D721Med (cell line): Measurements from ENCODE around the gene TBC1D5.
"Not testable (repeated sequence)": the region's sequence is repeated elsewhere in the genome, so short reads cannot be mapped to it uniquely, and the experiment has no call there.

Experiments used
- DNase-seq: peaks from one replicate; pipeline ENCODE4 v3.0.0; 2011; ENCODE audit warnings: low spot score; ENCODE audit not compliant: insufficient read length
- FAIRE-seq: peaks from 2 replicates; lab custom pipeline; 2011; peaks lifted over from hg19 to GRCh38; lab: Jason Lieb, UNC
- TF ChIP-seq, protein P1 (sequence below): IDR thresholded peaks from 2 replicates; pipeline ENCODE4 v1.5.1; 2012; ENCODE audit warnings: mild to moderate bottlenecking, control low read depth; ENCODE audit not compliant: insufficient read depth; ENCODE audit errors: missing control alignments

TBC1D5 gene

DNA sequence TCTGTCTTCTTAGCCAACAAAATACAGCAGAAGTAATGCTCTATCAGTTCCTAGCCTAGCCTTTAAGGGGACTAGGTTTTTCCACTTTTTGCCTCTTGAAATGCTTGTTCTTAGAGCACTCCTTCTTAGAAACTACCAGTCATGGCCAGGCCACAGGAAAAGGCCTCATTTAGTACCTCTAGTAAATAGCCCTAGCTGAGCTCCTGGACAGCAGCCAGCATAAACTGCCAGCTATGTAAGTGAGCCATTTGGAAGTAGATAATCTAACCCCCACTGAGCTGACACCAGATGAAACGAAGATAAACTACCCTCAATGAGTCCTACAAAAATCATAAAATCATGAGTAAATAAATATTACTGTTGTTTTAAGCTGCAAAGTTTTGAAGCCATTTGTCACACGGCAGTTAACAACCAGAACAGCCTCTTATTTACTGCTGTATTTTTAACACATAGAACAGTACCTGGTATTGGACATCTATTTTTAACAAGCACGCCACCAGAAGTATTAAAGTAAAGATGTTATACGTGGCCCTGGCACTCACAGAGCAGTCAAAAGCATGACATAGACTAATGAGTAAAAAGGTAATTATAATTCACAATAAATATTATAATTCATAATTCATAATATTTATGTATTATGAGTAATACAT is 12.0 kb downstream of the TBC1D5 start:
- DNase-seq (no peak), FAIRE-seq (no peak)
- TF ChIP-seq, protein P1, sequence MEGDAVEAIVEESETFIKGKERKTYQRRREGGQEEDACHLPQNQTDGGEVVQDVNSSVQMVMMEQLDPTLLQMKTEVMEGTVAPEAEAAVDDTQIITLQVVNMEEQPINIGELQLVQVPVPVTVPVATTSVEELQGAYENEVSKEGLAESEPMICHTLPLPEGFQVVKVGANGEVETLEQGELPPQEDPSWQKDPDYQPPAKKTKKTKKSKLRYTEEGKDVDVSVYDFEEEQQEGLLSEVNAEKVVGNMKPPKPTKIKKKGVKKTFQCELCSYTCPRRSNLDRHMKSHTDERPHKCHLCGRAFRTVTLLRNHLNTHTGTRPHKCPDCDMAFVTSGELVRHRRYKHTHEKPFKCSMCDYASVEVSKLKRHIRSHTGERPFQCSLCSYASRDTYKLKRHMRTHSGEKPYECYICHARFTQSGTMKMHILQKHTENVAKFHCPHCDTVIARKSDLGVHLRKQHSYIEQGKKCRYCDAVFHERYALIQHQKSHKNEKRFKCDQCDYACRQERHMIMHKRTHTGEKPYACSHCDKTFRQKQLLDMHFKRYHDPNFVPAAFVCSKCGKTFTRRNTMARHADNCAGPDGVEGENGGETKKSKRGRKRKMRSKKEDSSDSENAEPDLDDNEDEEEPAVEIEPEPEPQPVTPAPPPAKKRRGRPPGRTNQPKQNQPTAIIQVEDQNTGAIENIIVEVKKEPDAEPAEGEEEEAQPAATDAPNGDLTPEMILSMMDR = no peak

- TF ChIP-seq, protein P1 = no peak
- no peak for FAIRE-seq
- no peak for DNase-seq
These were observed 16.1 kb downstream of the TBC1D5 start for GRCh38 chr3:17726313-17726712.

DNA sequence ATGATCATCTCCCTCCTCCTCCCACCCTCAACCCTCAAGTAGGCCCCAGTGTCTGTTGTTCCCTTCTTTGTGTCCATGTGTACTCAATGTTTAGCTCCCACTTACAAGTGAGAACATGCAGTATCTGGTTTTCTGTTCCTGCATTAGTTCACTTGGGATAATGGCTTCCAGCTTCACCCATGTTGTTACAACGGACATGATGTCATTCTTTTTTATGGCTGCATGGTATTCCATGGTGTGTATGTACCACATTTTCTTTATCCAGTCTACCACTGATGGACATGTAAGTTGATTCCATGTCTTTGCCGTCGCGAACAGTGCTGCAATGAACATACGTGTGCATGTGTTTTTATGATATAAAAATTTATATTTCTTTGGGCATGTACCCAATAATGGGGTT is 16.6 kb downstream of the TBC1D5 start:
- DNase-seq, FAIRE-seq: not testable (repeated sequence)

DNA sequence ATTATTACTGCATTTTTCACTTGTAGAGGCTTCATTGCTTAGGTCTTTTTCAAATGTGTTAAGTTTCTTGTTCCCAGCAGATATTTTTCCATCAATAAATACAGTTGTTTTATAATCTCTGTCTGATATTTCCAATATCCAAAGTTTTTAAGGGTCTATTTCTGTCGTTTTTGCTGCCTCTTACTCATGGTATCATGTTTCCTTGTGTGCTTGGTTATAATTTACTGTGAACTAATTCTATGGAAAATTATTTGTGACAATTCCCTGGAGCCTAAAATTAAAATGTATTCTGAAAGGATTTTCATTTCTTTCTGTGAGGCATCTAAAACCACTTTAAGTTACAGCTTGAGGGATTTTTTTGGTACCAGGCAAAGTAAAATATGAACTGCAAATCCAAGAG is 17.5 kb downstream of the TBC1D5 start:
- TF ChIP-seq, protein P1 = no peak
- DNase-seq (no peak), FAIRE-seq (no peak)

- no peak for FAIRE-seq
- DNase-seq = no peak
- TF ChIP-seq, protein P1 = no peak
These were observed 18.3 kb downstream of the TBC1D5 start for GRCh38 chr3:17724122-17724521.

GRCh38 chr3:17717411-17717810 is 25.0 kb downstream of the TBC1D5 start:
- TF ChIP-seq, protein P1 = no peak
- no peak for DNase-seq
- FAIRE-seq = no peak

GRCh38 chr3:17714473-17714872 is 28.0 kb downstream of the TBC1D5 start:
- DNase-seq (no peak), FAIRE-seq (no peak)
- TF ChIP-seq, protein P1 = no peak

DNA sequence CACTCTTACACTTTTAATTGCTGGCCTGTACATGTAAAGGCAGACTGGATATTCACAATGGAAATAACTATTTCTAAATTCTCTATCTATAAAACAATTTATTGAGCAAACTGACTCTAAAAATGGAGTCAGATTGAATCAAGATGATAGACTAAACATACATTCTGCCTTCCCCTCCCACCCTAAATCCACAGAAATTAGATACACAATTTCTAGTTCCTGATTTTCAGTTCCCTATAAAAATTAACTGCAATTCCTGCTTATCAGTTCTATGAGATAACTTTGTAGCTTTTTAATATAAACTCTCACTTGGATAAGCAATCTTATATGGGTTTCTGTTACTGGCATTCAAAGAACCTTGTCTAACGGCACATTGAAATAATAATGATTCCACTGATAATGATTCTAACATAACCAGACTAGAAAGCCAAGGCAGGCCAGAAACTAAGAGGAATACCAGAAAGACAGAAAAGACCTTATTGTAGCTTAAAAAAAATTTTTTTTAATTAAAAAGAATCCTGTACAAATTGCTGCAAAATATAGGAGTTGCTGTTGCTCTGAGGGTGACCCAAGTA is 33.1 kb downstream of the TBC1D5 start:
- DNase-seq = no peak
- TF ChIP-seq, protein P1 = no peak
- no peak for FAIRE-seq
